HCT116 (cell line): ENCODE results near the gene NPW. TPM values are rescaled to one million over a fixed set of nuclear protein-coding genes. Genes with fewer than 3 reads are reported as not detected.

Source experiments
- ATAC-seq: fragments of 200-7000 bp; cut with Tn5 transposase; 2 replicates; pipeline ENCODE4 v1.9.1; 2020; ENCODE audit warnings: mild to moderate bottlenecking, moderate library complexity
- BruUV-seq: library from RNA; stranded (reverse); fragments of 400-500 nt; replicated peaks from 2 replicates; lab custom pipeline; 2021; lab: Mats Ljungman, UMichigan
- CTCF ChIA-PET: fragments of 300-600 bp; sonication (Branson Sonifier 250); formaldehyde crosslinking; loops from one replicate; lab custom pipeline; 2021; ENCODE audit warnings: antibody characterized with exemption; lab: Charles Lee
- POLR2A ChIA-PET: fragments of 300-600, 350-600 bp; sonication (Branson Sonifier 250); formaldehyde crosslinking; loops from one replicate; lab custom pipeline; 2021; ENCODE audit warnings: antibody characterized with exemption; lab: Charles Lee
- RAD21 ChIA-PET, 2 experiments: fragments of 300-600 bp; sonication (Branson Sonifier 250); formaldehyde crosslinking; loops; one replicate each; lab custom pipeline; 2023; ENCODE audit warnings: low total read pairs in 2 of 2; ENCODE audit not compliant: uncharacterized antibody in 2 of 2, unreplicated experiment in 2 of 2, low non-redundant PET in 1 of 2; lab: Charles Lee
- DNase-seq: peaks from one replicate; pipeline ENCODE4 v3.0.0-alpha.2; 2010; ENCODE audit warnings: low read depth, low spot score
- H2AFZ ChIP-seq: fragments of 200-600 bp; shearing (Covaris generic), sonication (generic); 2 replicates; pipeline ENCODE4 v1.6.1; 2017; ENCODE audit warnings: low read depth, mixed run types, mixed read lengths, antibody characterized with exemption, low read length; ENCODE audit not compliant: poor library complexity, severe bottlenecking
- H3K27ac ChIP-seq: 2 replicates; pipeline ENCODE4 v1.5.1; 2012; ENCODE audit warnings: low read depth, low read length
- H3K27me3 ChIP-seq: fragments of 200-600 bp; sonication (generic); 2 replicates; pipeline ENCODE4 v1.6.1; 2016; ENCODE audit warnings: mixed run types, low read length, mixed read lengths; ENCODE audit not compliant: insufficient read depth
- H3K36me3 ChIP-seq, 2 experiments: fragments of 200-500 bp in 1 of 2; fragments of 200-600 bp in 1 of 2; sonication (Bioruptor generic) in 1 of 2; sonication (generic) in 1 of 2; 2 replicates each; pipeline versions ENCODE4 v1.5.1 to v1.6.1; 2014 to 2016; ENCODE audit warnings: low read length in 2 of 2, inconsistent platforms in 1 of 2, mixed read lengths in 1 of 2, mixed run types in 1 of 2; ENCODE audit not compliant: insufficient read depth in 2 of 2, control insufficient read depth in 1 of 2
- H3K4me1 ChIP-seq, 2 experiments: fragments of 200-600 bp in 1 of 2; sonication (generic) in 1 of 2; 2 replicates each; pipeline versions ENCODE4 v1.5.1 to v1.6.1; 2012 to 2017; ENCODE audit warnings: low read length in 2 of 2, inconsistent platforms in 1 of 2, mild to moderate bottlenecking in 1 of 2, mixed read lengths in 1 of 2, mixed run types in 1 of 2, moderate library complexity in 1 of 2; ENCODE audit not compliant: insufficient read depth in 2 of 2, control insufficient read depth in 1 of 2
- H3K4me2 ChIP-seq: fragments of 200-600 bp; sonication (generic); 2 replicates; pipeline ENCODE4 v1.6.1; 2017; ENCODE audit warnings: mixed run types, low read length, mixed read lengths
- H3K4me3 ChIP-seq, 2 experiments: fragments of 200-600 bp in 1 of 2; sonication (generic) in 1 of 2; replicated peaks in 1 of 2; 2 replicates each; pipeline ENCODE4 v1.5.1; 2011 to 2016; ENCODE audit warnings: low read length in 2 of 2, control low read depth in 1 of 2, low read depth in 1 of 2, mild to moderate bottlenecking in 1 of 2, mixed read lengths in 1 of 2, mixed run types in 1 of 2
- H3K79me2 ChIP-seq: fragments of 200-600 bp; sonication (generic); 2 replicates; pipeline ENCODE4 v1.6.1; 2017; ENCODE audit warnings: mild to moderate bottlenecking, mixed run types, low read length, moderate library complexity, mixed read lengths; ENCODE audit not compliant: insufficient read depth
- H3K9ac ChIP-seq: fragments of 200-600 bp; sonication (generic); 2 replicates; pipeline ENCODE4 v1.6.1; 2016; ENCODE audit warnings: low read length, mixed read lengths
- H3K9me2 ChIP-seq: fragments of 200-600 bp; sonication (generic), shearing (Covaris generic); 2 replicates; pipeline ENCODE4 v1.6.1; 2017; ENCODE audit warnings: mixed run types, mild to moderate bottlenecking, moderate library complexity; ENCODE audit not compliant: insufficient read depth
- H3K9me3 ChIP-seq, 2 experiments: fragments of 200-500 bp in 1 of 2; fragments of 200-600 bp in 1 of 2; sonication (Bioruptor generic) in 1 of 2; sonication (generic) in 1 of 2; 2 replicates each; pipeline ENCODE4 v1.6.1; 2014 to 2017; ENCODE audit warnings: low read length in 2 of 2, mixed read lengths in 2 of 2, inconsistent platforms in 1 of 2, low read depth in 1 of 2, mild to moderate bottlenecking in 1 of 2, mixed run types in 1 of 2, moderate library complexity in 1 of 2; ENCODE audit not compliant: control insufficient read depth in 1 of 2, insufficient read depth in 1 of 2
- H4K20me1 ChIP-seq: fragments of 200-600 bp; sonication (generic), shearing (Covaris generic); 2 replicates; pipeline ENCODE4 v1.6.1; 2017; ENCODE audit warnings: mixed run types, mild to moderate bottlenecking, moderate library complexity; ENCODE audit not compliant: insufficient read depth
- POLR2A ChIP-seq: IDR thresholded peaks from 2 replicates; pipeline ENCODE4 v1.7.0; 2011; ENCODE audit warnings: borderline replicate concordance; ENCODE audit not compliant: insufficient read depth, insufficient read length; ENCODE audit errors: extremely low read depth
- POLR2AphosphoS5 ChIP-seq: IDR thresholded peaks from 2 replicates; pipeline ENCODE4 v1.6.1; 2011; ENCODE audit warnings: mild to moderate bottlenecking, low read depth, low read length, moderate library complexity
- intact Hi-C: fragments of 100-400 bp; cut with micrococcal nuclease; formaldehyde crosslinking; loops from 2 replicates; pipeline ENCODE4 v1.10.0; 2022
- total RNA-seq: library from RNA; stranded (reverse); gene quantifications from one replicate; pipeline ENCODE4 v1.2.1, GENCODE V29; 2021; ENCODE audit not compliant: unreplicated experiment
- TF ChIP-seq, protein P1 (sequence below): IDR thresholded peaks from 2 replicates; pipeline ENCODE4 v1.6.1; 2012
- TF ChIP-seq, protein P2 (sequence below), 3 experiments: fragments of 200-600 bp in 1 of 3; sonication (generic) in 1 of 3; IDR thresholded peaks in 2 of 3; conservative IDR thresholded peaks in 1 of 3; 2 replicates each; pipeline ENCODE4 v1.5.1; 2012 to 2017; ENCODE audit warnings: low read depth in 2 of 3, low read length in 2 of 3, antibody characterized with exemption in 1 of 3, borderline replicate concordance in 1 of 3, control low read depth in 1 of 3, mild to moderate bottlenecking in 1 of 3, mixed read lengths in 1 of 3, mixed run types in 1 of 3, moderate library complexity in 1 of 3; ENCODE audit not compliant: insufficient read depth in 1 of 3

Gene NPW
- total RNA-seq, 1 experiment from 2014 or later = 226 TPM

DNA sequence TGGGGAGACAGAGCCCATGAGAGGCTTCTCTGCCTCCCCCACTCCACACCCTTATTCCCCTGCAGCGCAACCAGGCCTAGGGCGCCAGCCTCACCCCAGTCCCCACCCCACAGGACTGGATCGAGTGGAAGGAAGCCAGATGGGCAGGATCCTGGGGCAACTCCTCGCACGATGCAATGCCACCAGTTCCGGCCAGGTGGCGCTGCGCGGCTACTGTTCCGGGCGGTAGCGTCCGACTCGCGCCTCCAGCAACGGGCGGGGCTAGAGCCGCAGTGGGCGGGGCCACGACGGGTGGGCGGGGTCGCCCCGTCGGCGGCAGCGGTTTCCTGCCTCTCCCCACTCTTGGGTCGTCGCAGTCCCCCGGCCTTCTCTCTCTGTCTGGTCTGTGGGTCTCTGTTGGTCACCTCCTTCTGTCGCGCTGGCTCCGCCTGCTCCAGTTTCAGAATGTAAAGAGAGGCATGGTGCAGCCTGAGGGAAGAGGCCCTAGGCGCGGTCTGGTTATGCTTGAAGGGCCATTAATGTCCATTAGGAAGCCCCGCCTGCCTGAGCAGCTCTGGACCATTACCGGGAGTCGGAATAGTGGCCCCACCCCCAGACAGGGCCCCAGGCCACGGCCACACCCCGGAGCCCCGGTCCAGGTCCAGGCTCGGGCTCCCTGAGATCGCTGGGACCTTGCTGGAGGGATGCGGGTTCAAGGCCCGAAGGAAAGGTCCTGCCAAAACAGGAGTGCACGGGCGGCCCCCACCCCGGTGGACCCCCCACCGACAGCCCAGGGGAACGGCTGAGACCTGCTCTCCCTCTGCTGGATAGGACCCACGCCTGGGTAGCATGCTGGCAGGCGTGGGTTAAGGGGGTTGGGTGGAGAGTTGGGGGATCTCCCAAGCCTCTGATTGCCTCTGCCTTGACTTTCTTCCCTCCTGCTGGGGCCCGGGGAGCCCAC lies 3.8 kb downstream of the NPW start:
- TF ChIP-seq POLR2A = peak; percentile 35
- TF ChIP-seq, protein P1, sequence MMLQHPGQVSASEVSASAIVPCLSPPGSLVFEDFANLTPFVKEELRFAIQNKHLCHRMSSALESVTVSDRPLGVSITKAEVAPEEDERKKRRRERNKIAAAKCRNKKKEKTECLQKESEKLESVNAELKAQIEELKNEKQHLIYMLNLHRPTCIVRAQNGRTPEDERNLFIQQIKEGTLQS = no peak
- TF ChIP-seq, protein P2, sequence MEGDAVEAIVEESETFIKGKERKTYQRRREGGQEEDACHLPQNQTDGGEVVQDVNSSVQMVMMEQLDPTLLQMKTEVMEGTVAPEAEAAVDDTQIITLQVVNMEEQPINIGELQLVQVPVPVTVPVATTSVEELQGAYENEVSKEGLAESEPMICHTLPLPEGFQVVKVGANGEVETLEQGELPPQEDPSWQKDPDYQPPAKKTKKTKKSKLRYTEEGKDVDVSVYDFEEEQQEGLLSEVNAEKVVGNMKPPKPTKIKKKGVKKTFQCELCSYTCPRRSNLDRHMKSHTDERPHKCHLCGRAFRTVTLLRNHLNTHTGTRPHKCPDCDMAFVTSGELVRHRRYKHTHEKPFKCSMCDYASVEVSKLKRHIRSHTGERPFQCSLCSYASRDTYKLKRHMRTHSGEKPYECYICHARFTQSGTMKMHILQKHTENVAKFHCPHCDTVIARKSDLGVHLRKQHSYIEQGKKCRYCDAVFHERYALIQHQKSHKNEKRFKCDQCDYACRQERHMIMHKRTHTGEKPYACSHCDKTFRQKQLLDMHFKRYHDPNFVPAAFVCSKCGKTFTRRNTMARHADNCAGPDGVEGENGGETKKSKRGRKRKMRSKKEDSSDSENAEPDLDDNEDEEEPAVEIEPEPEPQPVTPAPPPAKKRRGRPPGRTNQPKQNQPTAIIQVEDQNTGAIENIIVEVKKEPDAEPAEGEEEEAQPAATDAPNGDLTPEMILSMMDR (IDR thresholded peaks at IDR 0.05 in 2 of 3, conservative IDR thresholded peaks at IDR 0.05 in 1 of 3; ENCODE audit: borderline replicate concordance in 1 of 3, insufficient read depth in 1 of 3, low read depth in 2 of 3, low read length in 2 of 3) = peak in 2 of 3 experiments; percentile 91 to 92; a peak in 4 of 6 replicates
- peak; percentile 68 for TF ChIP-seq POLR2AphosphoS5
- Histone ChIP-seq H2AFZ (no peak overlapping the region), H3K4me1 (peaks cover 42 to 68% of the 10 kb centered on the region in 2 experiments), H3K9me2 (no peaks in the 10 kb centered on the region), H3K36me3 (no peaks in the 10 kb centered on the region), H3K27me3 (no peaks in the 10 kb centered on the region), H4K20me1 (no peaks in the 10 kb centered on the region), H3K9ac (peak overlapping the region; percentile 46), H3K4me2 (peak overlapping the region; percentile 69), H3K4me3 (peak overlapping the region; percentile 36 to 50), H3K27ac (peak overlapping the region; percentile 88), H3K9me3 (no peaks in the 10 kb centered on the region), H3K79me2 (peaks cover 28% of the 10 kb centered on the region; the same call in 1 of the 2 replicates)
- ChIA-PET CTCF (interaction anchor here (0.6 to 2.4 kb wide), 13 partner anchors 10 to 132 kb away, joined by 3 to 15 read pairs (median 5); partner anchors contain the start of genes NTHL1, RAB26, TRAF7 and TSC2), RAD21 (interaction anchor here (0.5 to 2.1 kb wide), 5 partner anchors 67 to 125 kb away, joined by 3 to 12 read pairs (median 5); partner anchors contain the start of gene PKD1 (in 1 of the 2)), POLR2A (interaction anchor here (0.8 to 1.2 kb wide), 6 partner anchors 58 to 132 kb away, joined by 3 to 8 read pairs (median 4); partner anchors contain the start of genes PKD1, RPS2 and TRAF7)
- DNase-seq (peak; percentile 77), ATAC-seq (peak; percentile 64)
- intact Hi-C loops = loop anchor here (1.0 to 10.0 kb wide), 3 partner anchors 67 to 231 kb away; partner anchors contain the start of gene ECI1
- BruUV-seq = no TSS peak
